SU-DHL-6 (cell line): Measurements from ENCODE around the gene BRD4.

Experiments used
- H2AFZ ChIP-seq: fragments of 200-600 bp; sonication (generic); 2 replicates; pipeline ENCODE4 v1.6.1; 2014; ENCODE audit warnings: low read depth, mild to moderate bottlenecking, moderate library complexity, mixed read lengths, antibody characterized with exemption, low read length; ENCODE audit not compliant: severe bottlenecking
- H3F3A ChIP-seq: fragments of 200-600 bp; shearing (Covaris generic); 2 replicates; pipeline ENCODE4 v1.6.0; 2016; ENCODE audit warnings: antibody characterized with exemption, mild to moderate bottlenecking; ENCODE audit not compliant: insufficient read depth
- H3K27ac ChIP-seq: fragments of 200-600 bp; sonication (generic); 2 replicates; pipeline ENCODE4 v1.5.1; 2016; ENCODE audit warnings: low read depth, mild to moderate bottlenecking, low read length, moderate library complexity, mixed read lengths
- H3K27me3 ChIP-seq: fragments of 200-600 bp; sonication (generic), shearing (Covaris generic); 2 replicates; pipeline ENCODE4 v1.6.0; 2014; ENCODE audit warnings: mild to moderate bottlenecking, low read length
- H3K36me3 ChIP-seq: fragments of 200-600 bp; sonication (generic); 2 replicates; pipeline ENCODE4 v1.6.1; 2014; ENCODE audit warnings: mild to moderate bottlenecking, low read length, mixed read lengths
- H3K4me2 ChIP-seq: fragments of 300-600, 200-600 bp; shearing (Covaris generic), sonication (generic); 2 replicates; pipeline ENCODE4 v1.6.0; 2014; ENCODE audit warnings: low read length, low read depth, mild to moderate bottlenecking; ENCODE audit not compliant: poor library complexity, severe bottlenecking
- H3K4me3 ChIP-seq: fragments of 200-600 bp; sonication (generic); 2 replicates; pipeline ENCODE4 v1.5.1; 2014; ENCODE audit warnings: antibody characterized with exemption, low read length, mild to moderate bottlenecking, mixed read lengths; ENCODE audit not compliant: insufficient read depth, poor library complexity, severe bottlenecking
- H3K79me2 ChIP-seq: fragments of 200-600 bp; sonication (generic); 2 replicates; pipeline ENCODE4 v1.6.1; 2014; ENCODE audit warnings: mild to moderate bottlenecking, low read length, moderate library complexity; ENCODE audit not compliant: insufficient read depth
- H3K9ac ChIP-seq: fragments of 200-600 bp; sonication (generic); 2 replicates; pipeline ENCODE4 v1.7.0; 2014; ENCODE audit warnings: mild to moderate bottlenecking, low read length
- H3K9me2 ChIP-seq: fragments of 200-600 bp; sonication (generic); replicated peaks from 2 replicates; pipeline ENCODE4 v1.6.1; 2014; ENCODE audit warnings: low read length; ENCODE audit not compliant: insufficient read depth
- H3K9me3 ChIP-seq: fragments of 200-600 bp; sonication (generic); 2 replicates; pipeline ENCODE4 v1.6.1; 2014; ENCODE audit warnings: low read length, mixed read lengths; ENCODE audit not compliant: insufficient read depth
- H4K20me1 ChIP-seq: fragments of 200-600 bp; sonication (generic); 2 replicates; pipeline ENCODE4 v1.6.1; 2014; ENCODE audit warnings: low read depth, mild to moderate bottlenecking, antibody characterized with exemption, low read length, moderate library complexity, mixed read lengths
- EZH2phosphoT487 ChIP-seq: fragments of 200-600 bp; sonication (generic), shearing (Covaris generic); conservative IDR thresholded peaks from 2 replicates; pipeline ENCODE4 v1.6.1; 2018; ENCODE audit warnings: mild to moderate bottlenecking, antibody characterized with exemption, low read length, moderate library complexity, mixed read lengths
- TF ChIP-seq, protein P1 (sequence below): fragments of 200-600 bp; sonication (generic); IDR thresholded peaks from one replicate; pipeline ENCODE4 v1.5.1; 2017; ENCODE audit warnings: antibody characterized with exemption, mild to moderate bottlenecking, low read length, moderate library complexity; ENCODE audit not compliant: insufficient read depth, poor library complexity, severe bottlenecking

Gene BRD4

DNA sequence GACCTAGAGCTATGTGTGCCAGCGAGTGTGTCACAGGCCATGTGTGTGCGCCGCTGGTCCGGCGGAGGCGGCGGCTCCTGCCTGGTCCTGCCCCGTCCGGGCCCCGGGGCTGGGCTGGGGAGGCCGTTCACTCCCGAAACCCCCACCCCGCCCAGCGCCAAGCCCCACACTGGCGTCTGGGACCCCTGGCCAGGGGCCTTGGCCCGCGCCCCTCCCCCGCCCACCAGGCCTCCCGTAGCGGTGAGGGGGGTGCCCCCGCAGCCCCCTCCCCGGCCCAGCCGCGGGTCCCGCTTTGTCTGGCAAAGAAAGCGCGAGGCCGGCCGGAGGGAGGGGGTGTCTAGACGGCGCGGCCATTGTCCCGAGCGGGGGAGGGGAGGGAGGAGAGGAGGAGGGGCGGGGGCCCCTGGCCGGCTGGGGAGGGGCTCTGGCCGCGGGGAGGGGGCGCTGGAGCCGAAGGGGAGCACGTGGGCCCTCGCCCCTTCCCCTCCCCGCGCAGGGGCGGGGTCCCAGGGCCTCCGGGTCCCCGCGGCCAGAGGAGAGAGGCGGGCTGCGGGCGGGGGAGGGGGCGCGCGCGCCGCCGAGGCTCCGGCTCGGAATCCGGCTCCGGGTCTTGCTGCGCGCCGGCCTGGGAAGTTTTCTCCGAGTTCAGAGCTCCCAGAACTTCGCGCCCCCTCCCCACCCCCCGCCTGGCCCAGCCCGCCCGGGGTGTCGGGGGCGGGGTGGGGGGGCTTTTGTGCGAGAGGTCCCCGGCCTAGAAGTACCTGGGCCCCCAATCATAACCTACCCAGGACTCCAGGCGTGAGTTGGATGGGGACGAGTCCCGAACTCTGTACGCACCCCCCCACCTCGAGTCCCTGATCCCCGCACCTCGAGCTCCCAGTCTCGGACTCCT is 132.4 kb downstream of the BRD4 start:
- H3K27me3 ChIP-seq, result no peaks in the 10 kb centered on the region
- H3K9me3 ChIP-seq, result no peaks in the 10 kb centered on the region
- no peaks in the 10 kb centered on the region for H3K36me3 ChIP-seq
- H3K9ac ChIP-seq, result no peak overlapping the region
- no peaks in the 10 kb centered on the region for H3K9me2 ChIP-seq
- no peaks in the 10 kb centered on the region for H3K79me2 ChIP-seq
- no peak for TF ChIP-seq EZH2phosphoT487
- TF ChIP-seq, protein P1, sequence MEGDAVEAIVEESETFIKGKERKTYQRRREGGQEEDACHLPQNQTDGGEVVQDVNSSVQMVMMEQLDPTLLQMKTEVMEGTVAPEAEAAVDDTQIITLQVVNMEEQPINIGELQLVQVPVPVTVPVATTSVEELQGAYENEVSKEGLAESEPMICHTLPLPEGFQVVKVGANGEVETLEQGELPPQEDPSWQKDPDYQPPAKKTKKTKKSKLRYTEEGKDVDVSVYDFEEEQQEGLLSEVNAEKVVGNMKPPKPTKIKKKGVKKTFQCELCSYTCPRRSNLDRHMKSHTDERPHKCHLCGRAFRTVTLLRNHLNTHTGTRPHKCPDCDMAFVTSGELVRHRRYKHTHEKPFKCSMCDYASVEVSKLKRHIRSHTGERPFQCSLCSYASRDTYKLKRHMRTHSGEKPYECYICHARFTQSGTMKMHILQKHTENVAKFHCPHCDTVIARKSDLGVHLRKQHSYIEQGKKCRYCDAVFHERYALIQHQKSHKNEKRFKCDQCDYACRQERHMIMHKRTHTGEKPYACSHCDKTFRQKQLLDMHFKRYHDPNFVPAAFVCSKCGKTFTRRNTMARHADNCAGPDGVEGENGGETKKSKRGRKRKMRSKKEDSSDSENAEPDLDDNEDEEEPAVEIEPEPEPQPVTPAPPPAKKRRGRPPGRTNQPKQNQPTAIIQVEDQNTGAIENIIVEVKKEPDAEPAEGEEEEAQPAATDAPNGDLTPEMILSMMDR, result no peak
- H4K20me1 ChIP-seq, result no peaks in the 10 kb centered on the region
- no peaks in the 10 kb centered on the region for H3F3A ChIP-seq
- H3K4me2 ChIP-seq, result no peak overlapping the region
- H2AFZ ChIP-seq, result no peak overlapping the region
- no peak overlapping the region for H3K27ac ChIP-seq
- H3K4me3 ChIP-seq, result no peak overlapping the region

DNA sequence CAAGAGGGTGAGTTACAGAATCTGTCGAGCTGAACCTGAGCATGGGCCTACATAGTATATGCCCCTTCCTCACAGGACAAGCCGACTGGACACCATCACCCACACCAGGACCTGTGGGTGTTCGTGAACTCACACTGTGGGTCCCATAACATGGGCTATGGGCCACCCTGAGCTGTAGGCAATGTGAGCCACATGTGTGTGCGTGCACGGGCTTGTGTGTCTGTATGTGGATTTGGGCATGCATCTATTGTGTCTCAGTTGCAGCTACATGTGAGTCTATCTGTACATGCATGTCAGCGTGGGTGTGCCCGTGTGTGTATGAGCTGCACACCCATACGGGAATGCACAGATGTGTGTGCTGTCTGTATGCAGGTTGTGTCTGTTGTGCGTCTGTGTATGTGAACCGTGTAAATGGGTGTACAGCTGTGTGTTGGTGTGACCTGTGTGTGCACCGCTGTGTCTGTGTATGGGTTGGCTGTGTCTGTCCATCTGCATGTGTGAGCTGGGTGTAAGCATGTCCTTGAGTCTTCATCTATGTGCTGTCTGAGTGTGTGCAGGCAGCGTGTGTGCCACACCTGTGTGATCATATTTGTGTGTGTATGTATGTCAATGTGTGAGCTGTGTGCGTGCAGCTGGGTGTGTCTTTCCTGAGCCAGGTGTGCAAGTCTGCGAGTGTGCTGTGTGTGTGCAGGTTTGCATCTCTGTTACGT is 133.2 kb downstream of the BRD4 start:
- Histone ChIP-seq H4K20me1 (no peaks in the 10 kb centered on the region), H3K36me3 (no peaks in the 10 kb centered on the region), H3K9ac (no peak overlapping the region), H3F3A (no peaks in the 10 kb centered on the region), H3K79me2 (no peaks in the 10 kb centered on the region), H3K4me3 (no peak overlapping the region), H3K4me2 (no peak overlapping the region), H2AFZ (no peak overlapping the region), H3K9me3 (no peaks in the 10 kb centered on the region), H3K27me3 (no peaks in the 10 kb centered on the region), H3K27ac (no peak overlapping the region), H3K9me2 (no peaks in the 10 kb centered on the region)
- TF ChIP-seq, protein P1, result no peak
- TF ChIP-seq EZH2phosphoT487, result no peak

DNA sequence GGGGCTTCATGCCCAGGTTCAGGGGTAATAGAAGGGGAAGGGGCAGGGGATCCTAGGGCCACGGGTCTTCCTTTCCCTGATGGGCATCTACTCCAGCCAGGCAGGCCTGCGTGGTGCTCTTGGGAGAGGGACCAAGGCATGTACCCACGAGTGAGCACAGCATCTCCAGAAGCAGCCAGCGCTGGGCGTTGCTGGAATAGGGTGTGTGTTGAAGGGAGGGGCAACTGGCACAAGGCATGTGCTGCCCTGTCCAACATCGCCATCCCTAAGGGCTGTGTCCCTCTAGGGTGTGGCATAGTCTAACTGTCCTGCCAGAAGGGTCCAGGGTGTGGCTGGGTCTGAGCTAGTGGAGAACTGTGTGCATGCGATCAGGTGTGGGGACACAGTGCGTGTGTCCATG is 134.4 kb downstream of the BRD4 start:
- Histone ChIP-seq H3K4me3 (no peak overlapping the region), H2AFZ (no peak overlapping the region), H3K36me3 (no peaks in the 10 kb centered on the region), H3K9me3 (no peaks in the 10 kb centered on the region), H3F3A (no peaks in the 10 kb centered on the region), H3K27ac (no peak overlapping the region), H3K4me2 (no peak overlapping the region), H3K9me2 (no peaks in the 10 kb centered on the region), H3K79me2 (no peaks in the 10 kb centered on the region), H4K20me1 (no peaks in the 10 kb centered on the region), H3K27me3 (no peaks in the 10 kb centered on the region), H3K9ac (no peak overlapping the region)
- TF ChIP-seq, protein P1, result no peak
- TF ChIP-seq EZH2phosphoT487, result no peak
